ENCODE data around the gene SLC7A1. TPM values are rescaled to one million over a fixed set of nuclear protein-coding genes. Genes with fewer than 3 reads are reported as not detected.

SLC7A1 gene
- total and polyA plus RNA-seq, 2 of the 13 experiments (the other 11 are each of a cell fraction or from before 2014, with no cell fraction given), result 14.5 to 15.3 TPM

DNA sequence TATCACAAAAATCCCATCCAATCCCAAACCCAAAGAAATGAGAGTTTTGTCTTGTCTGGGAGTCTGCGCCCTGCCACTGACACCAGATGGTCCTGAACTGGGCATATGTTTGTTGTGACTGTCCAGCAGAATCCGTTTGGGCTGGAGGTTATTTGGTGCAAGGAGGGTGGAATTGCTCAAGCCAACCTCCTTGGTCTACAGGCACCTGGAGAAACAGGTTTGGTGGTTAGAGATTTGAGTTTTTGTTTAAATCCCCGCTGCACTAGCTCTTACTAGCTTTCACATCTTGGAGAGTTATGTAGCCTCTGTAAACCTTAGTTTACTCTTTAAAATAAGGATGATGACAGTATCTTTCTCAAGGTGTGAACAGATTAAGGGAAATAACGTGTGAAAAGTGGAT, 101.7 kb downstream of the SLC7A1 start:
- Histone ChIP-seq H3K4me1 (ENCODE audit: insufficient read depth, low read length) (no peaks in the 10 kb centered on the region), H3K79me2 (ENCODE audit: insufficient read depth, low read length) (no peaks in the 10 kb centered on the region), H3K4me3 (replicated peaks in 1 of 3; ENCODE audit: insufficient read depth in 1 of 3, low read depth in 2 of 3, low read length in 3 of 3) (no peak overlapping the region), H2AFZ (ENCODE audit: low read length) (no peak overlapping the region), H3K27me3 (ENCODE audit: control insufficient read depth in 1 of 2, insufficient read depth in 2 of 2, low read length in 2 of 2) (peaks cover 12 to 36% of the 10 kb centered on the region in 2 experiments; a peak in 4 of 5 replicates), H3K36me3 (replicated peaks in 1 of 2; ENCODE audit: control insufficient read depth in 1 of 2, insufficient read depth in 2 of 2, low read length in 2 of 2) (no peaks in the 10 kb centered on the region), H3K27ac (ENCODE audit: extremely low read length, insufficient read depth, low read length) (no peak overlapping the region), H3K9me3 (ENCODE audit: low read length) (no peaks in the 10 kb centered on the region), H3K4me2 (ENCODE audit: low read depth, low read length) (no peak overlapping the region), H3K9ac (ENCODE audit: insufficient read depth, low read depth, low read length) (no peak overlapping the region), H4K20me1 (ENCODE audit: insufficient read depth, low read length) (no peaks in the 10 kb centered on the region)
- TF ChIP-seq ZNF30 (CRISPR knock-in tag; IDR thresholded peaks at IDR 0.05) (no peak), FOXJ3 (CRISPR knock-in tag; IDR thresholded peaks at IDR 0.05; ENCODE audit: borderline replicate concordance) (no peak), SP4 (CRISPR knock-in tag; IDR thresholded peaks at IDR 0.05) (no peak), SMAD3 (CRISPR knock-in tag; IDR thresholded peaks at IDR 0.05) (no peak), MBD4 (IDR thresholded peaks at IDR 0.05; ENCODE audit: borderline replicate concordance, low read length) (no peak), ZNF337 (CRISPR knock-in tag; IDR thresholded peaks at IDR 0.05; ENCODE audit: borderline replicate concordance, low read depth) (no peak), RFX3 (CRISPR knock-in tag; IDR thresholded peaks at IDR 0.05) (no peak), ZNF235 (CRISPR knock-in tag; IDR thresholded peaks at IDR 0.05; ENCODE audit: borderline replicate concordance) (no peak), MNT (IDR thresholded peaks at IDR 0.05) (no peak), ZNF792 (CRISPR knock-in tag; IDR thresholded peaks at IDR 0.05) (no peak), SIX4 (CRISPR knock-in tag; IDR thresholded peaks at IDR 0.05) (no peak), CC2D1A (CRISPR knock-in tag; IDR thresholded peaks at IDR 0.05) (no peak), CEBPB (IDR thresholded peaks at IDR 0.05; ENCODE audit: borderline replicate concordance, low read depth, low read length) (no peak), TP53 (CRISPR knock-in tag; conservative IDR thresholded peaks at IDR 0.05) (no peak), PAX8 (CRISPR knock-in tag; IDR thresholded peaks at IDR 0.05; ENCODE audit: borderline replicate concordance) (no peak)
- TF ChIP-seq, protein P1, sequence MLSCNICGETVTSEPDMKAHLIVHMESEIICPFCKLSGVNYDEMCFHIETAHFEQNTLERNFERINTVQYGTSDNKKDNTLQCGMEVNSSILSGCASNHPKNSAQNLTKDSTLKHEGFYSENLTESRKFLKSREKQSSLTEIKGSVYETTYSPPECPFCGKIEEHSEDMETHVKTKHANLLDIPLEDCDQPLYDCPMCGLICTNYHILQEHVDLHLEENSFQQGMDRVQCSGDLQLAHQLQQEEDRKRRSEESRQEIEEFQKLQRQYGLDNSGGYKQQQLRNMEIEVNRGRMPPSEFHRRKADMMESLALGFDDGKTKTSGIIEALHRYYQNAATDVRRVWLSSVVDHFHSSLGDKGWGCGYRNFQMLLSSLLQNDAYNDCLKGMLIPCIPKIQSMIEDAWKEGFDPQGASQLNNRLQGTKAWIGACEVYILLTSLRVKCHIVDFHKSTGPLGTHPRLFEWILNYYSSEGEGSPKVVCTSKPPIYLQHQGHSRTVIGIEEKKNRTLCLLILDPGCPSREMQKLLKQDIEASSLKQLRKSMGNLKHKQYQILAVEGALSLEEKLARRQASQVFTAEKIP (CRISPR knock-in tag; IDR thresholded peaks at IDR 0.05; ENCODE audit: borderline replicate concordance), result no peak
- TF ChIP-seq, protein P2, sequence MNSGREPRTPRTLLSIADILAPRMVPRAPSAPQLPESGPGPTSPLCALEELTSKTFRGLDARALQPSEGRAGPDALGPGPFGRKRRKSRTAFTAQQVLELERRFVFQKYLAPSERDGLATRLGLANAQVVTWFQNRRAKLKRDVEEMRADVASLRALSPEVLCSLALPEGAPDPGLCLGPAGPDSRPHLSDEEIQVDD (CRISPR knock-in tag; IDR thresholded peaks at IDR 0.05; ENCODE audit: borderline replicate concordance), result no peak
- no peak for DNase-seq (ENCODE audit: low spot score)
- ChIA-PET POLR2A (no interaction called here), CTCF (ENCODE audit: low intra/inter-chr PET ratio, low total read pairs) (no interaction called here)
- intact Hi-C loops (cut with micrococcal nuclease; ENCODE audit: unreplicated experiment) (no loop called here), in situ Hi-C loops (cut with HindIII; ENCODE audit: extremely low pct_ligation_motif_present, low pct_unique_long_range_greater_than_20kb) (no loop called here)
- no TSS peak for BruUV-seq (replicated peaks)
- ATAC-seq, result no peak
- WGBS (ENCODE audit: low lambda C conversion rate), result 14% methylated on average over 3 of the region's 4 CpGs
- no peak for FAIRE-seq
